Activated T-helper 17 cell treated with anti-CD3 and anti-CD28 coated beads, Interleukin-2, amount 50 U/mL, for 72 hours (primary cell): ENCODE measurements around the gene SLC7A14. TPM values are rescaled to one million over a fixed set of nuclear protein-coding genes. Genes with fewer than 3 reads are reported as not detected.
"Not testable (repeated sequence)": the region's sequence is repeated elsewhere in the genome, so short reads cannot be mapped to it uniquely, and the experiment has no call there.

ENCODE experiments used
- ATAC-seq: fragments of 150-1000 bp; cut with Tn5 transposase; replicated peaks from 2 replicates; pipeline ENCODE4 v1.10.0; 2021; ENCODE audit warnings: mild to moderate bottlenecking, moderate library complexity
- H3K27ac Mint-ChIP-seq: one replicate; pipeline ENCODE4 v1.8.0; 2022; ENCODE audit warnings: mixed read lengths
- H3K27me3 Mint-ChIP-seq: one replicate; pipeline ENCODE4 v1.8.0; 2022; ENCODE audit warnings: mixed read lengths
- H3K36me3 Mint-ChIP-seq: one replicate; pipeline ENCODE4 v1.8.0; 2022; ENCODE audit warnings: low read depth, mild to moderate bottlenecking, mixed read lengths
- H3K4me1 Mint-ChIP-seq: one replicate; pipeline ENCODE4 v1.8.0; 2022; ENCODE audit warnings: mixed read lengths
- H3K4me3 Mint-ChIP-seq: one replicate; pipeline ENCODE4 v1.8.0; 2022; ENCODE audit warnings: mild to moderate bottlenecking, mixed read lengths
- H3K9me3 Mint-ChIP-seq: one replicate; pipeline ENCODE4 v1.8.0; 2022; ENCODE audit warnings: mixed read lengths
- total RNA-seq, 2 donors: library from RNA; stranded (reverse); gene quantifications; one replicate each; pipeline ENCODE4 v1.2.3, GENCODE V29; 2022

SLC7A14 gene
- total RNA-seq, 2 donors from 2014 or later, result not detected

GRCh38 chr3:170605490-170605889 lies 19.6 kb upstream of the SLC7A14 start:
- H3K27me3 Mint-ChIP-seq, result peaks cover 19% of the 10 kb centered on the region
- H3K4me3 Mint-ChIP-seq, result no peak overlapping the region
- no peak overlapping the region for H3K27ac Mint-ChIP-seq
- no peaks in the 10 kb centered on the region for H3K9me3 Mint-ChIP-seq
- ATAC-seq, result no peak
- H3K36me3 Mint-ChIP-seq, result no peaks in the 10 kb centered on the region
- H3K4me1 Mint-ChIP-seq, result no peaks in the 10 kb centered on the region

GRCh38 chr3:170603770-170604510 lies 18.1 kb upstream of the SLC7A14 start:
- no peaks in the 10 kb centered on the region for H3K36me3 Mint-ChIP-seq
- H3K27ac Mint-ChIP-seq, result no peak overlapping the region
- H3K9me3 Mint-ChIP-seq, result no peaks in the 10 kb centered on the region
- H3K4me3 Mint-ChIP-seq, result no peak overlapping the region
- peaks cover 19% of the 10 kb centered on the region for H3K27me3 Mint-ChIP-seq
- H3K4me1 Mint-ChIP-seq, result no peaks in the 10 kb centered on the region
- ATAC-seq, result no peak

- ATAC-seq, result no peak
- no peaks in the 10 kb centered on the region for H3K36me3 Mint-ChIP-seq
- no peak overlapping the region for H3K4me3 Mint-ChIP-seq
- H3K27me3 Mint-ChIP-seq, result peaks cover 19% of the 10 kb centered on the region
- no peaks in the 10 kb centered on the region for H3K9me3 Mint-ChIP-seq
- no peaks in the 10 kb centered on the region for H3K4me1 Mint-ChIP-seq
- H3K27ac Mint-ChIP-seq, result no peak overlapping the region
Observed at GRCh38 chr3:170602556-170602955, 16.7 kb upstream of the SLC7A14 start.

- Mint-ChIP-seq H3K27me3 (peaks cover 19% of the 10 kb centered on the region), H3K4me3 (no peak overlapping the region), H3K27ac (no peak overlapping the region), H3K4me1 (no peaks in the 10 kb centered on the region), H3K36me3 (no peaks in the 10 kb centered on the region), H3K9me3 (no peaks in the 10 kb centered on the region)
- no peak for ATAC-seq
Observed at GRCh38 chr3:170600005-170600624, 14.2 kb upstream of the SLC7A14 start.

- ATAC-seq, result no peak
- Mint-ChIP-seq H3K27ac (no peak overlapping the region), H3K9me3 (no peaks in the 10 kb centered on the region), H3K36me3 (no peaks in the 10 kb centered on the region), H3K4me1 (no peaks in the 10 kb centered on the region), H3K27me3 (peaks cover 26% of the 10 kb centered on the region), H3K4me3 (no peak overlapping the region)
Observed at GRCh38 chr3:170599091-170599490, 13.2 kb upstream of the SLC7A14 start.

GRCh38 chr3:170598091-170598502 lies 12.2 kb upstream of the SLC7A14 start:
- no peaks in the 10 kb centered on the region for H3K9me3 Mint-ChIP-seq
- H3K4me3 Mint-ChIP-seq, result no peak overlapping the region
- no peaks in the 10 kb centered on the region for H3K4me1 Mint-ChIP-seq
- peaks cover 22% of the 10 kb centered on the region for H3K27me3 Mint-ChIP-seq
- H3K27ac Mint-ChIP-seq, result no peak overlapping the region
- H3K36me3 Mint-ChIP-seq, result no peaks in the 10 kb centered on the region
- no peak for ATAC-seq

GRCh38 chr3:170594528-170594927 lies 8.7 kb upstream of the SLC7A14 start:
- Mint-ChIP-seq H3K27ac (no peak overlapping the region), H3K36me3 (no peaks in the 10 kb centered on the region), H3K4me3 (no peak overlapping the region), H3K4me1 (no peaks in the 10 kb centered on the region), H3K9me3 (no peaks in the 10 kb centered on the region), H3K27me3 (peaks cover 25% of the 10 kb centered on the region)
- ATAC-seq, result no peak

GRCh38 chr3:170593634-170594033 lies 7.8 kb upstream of the SLC7A14 start:
- ATAC-seq, result no peak
- Mint-ChIP-seq H3K27me3 (peaks cover 32% of the 10 kb centered on the region), H3K4me1 (no peaks in the 10 kb centered on the region)

GRCh38 chr3:170589113-170589512 lies 3.2 kb upstream of the SLC7A14 start:
- no peak overlapping the region for H3K4me3 Mint-ChIP-seq
- H3K27me3 Mint-ChIP-seq, result peaks cover 38% of the 10 kb centered on the region

More at GRCh38 chr3:170593634-170594033, 7.8 kb upstream of the SLC7A14 start:
- Mint-ChIP-seq H3K27ac (no peak overlapping the region), H3K36me3 (no peaks in the 10 kb centered on the region), H3K4me3 (no peak overlapping the region), H3K9me3 (no peaks in the 10 kb centered on the region)

GRCh38 chr3:170585008-170585936 lies 603 bp downstream of the SLC7A14 start:
- no peak for ATAC-seq
- no peak overlapping the region for H3K27ac Mint-ChIP-seq
- no peak overlapping the region for H3K4me3 Mint-ChIP-seq
- H3K9me3 Mint-ChIP-seq, result peaks cover 4% of the 10 kb centered on the region
- no peaks in the 10 kb centered on the region for H3K4me1 Mint-ChIP-seq
- H3K36me3 Mint-ChIP-seq, result no peaks in the 10 kb centered on the region
- peaks cover 45% of the 10 kb centered on the region for H3K27me3 Mint-ChIP-seq

More at GRCh38 chr3:170589113-170589512, 3.2 kb upstream of the SLC7A14 start:
- Mint-ChIP-seq H3K4me1 (no peaks in the 10 kb centered on the region), H3K9me3 (no peaks in the 10 kb centered on the region), H3K36me3 (no peaks in the 10 kb centered on the region), H3K27ac (no peak overlapping the region)
- no peak for ATAC-seq

GRCh38 chr3:170584585-170585007 lies 1.3 kb downstream of the SLC7A14 start:
- H3K27me3 Mint-ChIP-seq, result peaks cover 47% of the 10 kb centered on the region
- H3K36me3 Mint-ChIP-seq, result no peaks in the 10 kb centered on the region
- H3K27ac Mint-ChIP-seq, result no peak overlapping the region
- H3K4me1 Mint-ChIP-seq, result no peaks in the 10 kb centered on the region
- no peak for ATAC-seq
- no peak overlapping the region for H3K4me3 Mint-ChIP-seq
- peaks cover 4% of the 10 kb centered on the region for H3K9me3 Mint-ChIP-seq

GRCh38 chr3:170579646-170580045 lies 6.2 kb downstream of the SLC7A14 start:
- H3K9me3 Mint-ChIP-seq, result peaks cover 4% of the 10 kb centered on the region
- no peak overlapping the region for H3K4me3 Mint-ChIP-seq
- no peaks in the 10 kb centered on the region for H3K36me3 Mint-ChIP-seq
- H3K27me3 Mint-ChIP-seq, result peaks cover 46% of the 10 kb centered on the region
- H3K4me1 Mint-ChIP-seq, result no peaks in the 10 kb centered on the region
- no peak overlapping the region for H3K27ac Mint-ChIP-seq
- ATAC-seq, result no peak

GRCh38 chr3:170572665-170573253 lies 13.1 kb downstream of the SLC7A14 start:
- Mint-ChIP-seq H3K4me1 (peaks cover 10% of the 10 kb centered on the region), H3K9me3 (no peaks in the 10 kb centered on the region), H3K27ac (peak overlapping the region; percentile 46), H3K27me3 (peaks cover 28% of the 10 kb centered on the region), H3K4me3 (no peak overlapping the region), H3K36me3 (no peaks in the 10 kb centered on the region)
- ATAC-seq, result peak; percentile 98

GRCh38 chr3:170567598-170567997 lies 18.3 kb downstream of the SLC7A14 start:
- H3K4me3 Mint-ChIP-seq, H3K27ac Mint-ChIP-seq, H3K36me3 Mint-ChIP-seq, H3K27me3 Mint-ChIP-seq, H3K9me3 Mint-ChIP-seq, ATAC-seq: not testable (repeated sequence)
- peaks cover 19% of the 10 kb centered on the region for H3K4me1 Mint-ChIP-seq
